Measurements from ENCODE around the gene CYB5R2. TPM values are rescaled to one million over a fixed set of nuclear protein-coding genes. Genes with fewer than 3 reads are reported as not detected.

CYB5R2 gene
- total and polyA plus RNA-seq, 2 experiments from 2014 or later = 40.9 to 56.2 TPM

DNA sequence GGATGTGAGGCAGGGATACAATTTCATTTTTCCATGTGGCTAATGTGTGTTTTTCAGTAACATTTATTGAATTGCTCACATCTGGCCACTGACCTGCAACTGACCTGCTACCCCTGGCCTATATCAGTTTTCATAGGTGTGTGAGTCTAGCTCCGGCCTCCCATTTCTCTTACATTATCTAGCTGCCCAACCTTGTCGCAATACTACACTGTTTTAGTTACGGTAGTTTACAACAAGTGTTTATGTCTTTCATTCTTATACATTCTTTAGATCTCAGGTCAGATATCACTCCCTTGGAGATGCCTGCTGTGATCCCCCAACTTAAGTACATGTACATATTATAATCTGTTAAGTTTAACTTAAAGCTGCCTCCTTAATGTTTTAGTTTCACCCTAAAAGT, 2.3 kb upstream of the CYB5R2 start:
- Histone ChIP-seq H3F3A (replicated peaks; ENCODE audit: low read depth) (0 out of 2 replicates have a peak, but pooled peaks cover 3% of the 10 kb centered on the region), H3K4me3 (no peak overlapping the region), H2AFZ (no peak overlapping the region), H3K9me2 (ENCODE audit: insufficient read depth) (no peaks in the 10 kb centered on the region; the same call in 1 of the 2 replicates), H4K20me1 (replicated peaks; ENCODE audit: insufficient read depth) (no peaks in the 10 kb centered on the region), H3K27ac (ENCODE audit: low read depth) (no peak overlapping the region), H3K4me2 (no peak overlapping the region), H3K79me2 (replicated peaks; ENCODE audit: insufficient read depth) (no peaks in the 10 kb centered on the region), H3K4me1 (ENCODE audit: insufficient read depth) (peaks cover 44% of the 10 kb centered on the region), H3K27me3 (ENCODE audit: insufficient read depth) (no peaks in the 10 kb centered on the region), H3K36me3 (ENCODE audit: insufficient read depth) (no peaks in the 10 kb centered on the region)
- Mint-ChIP-seq H3K4me1 (peaks cover 42% of the 10 kb centered on the region), H3K9me3 (no peaks in the 10 kb centered on the region), H3K4me3 (no peak overlapping the region), H3K27me3 (ENCODE audit: insufficient read depth, low read depth, poor library complexity) (peaks cover 16% of the 10 kb centered on the region), H3K27ac (no peak overlapping the region), H3K36me3 (ENCODE audit: low read depth) (peaks cover 2% of the 10 kb centered on the region; the same call in 1 of the 3 replicates)
- ATAC-seq (no peak), DNase-seq (ENCODE audit: low spot score) (no peak)
- TF ChIP-seq, protein P1, sequence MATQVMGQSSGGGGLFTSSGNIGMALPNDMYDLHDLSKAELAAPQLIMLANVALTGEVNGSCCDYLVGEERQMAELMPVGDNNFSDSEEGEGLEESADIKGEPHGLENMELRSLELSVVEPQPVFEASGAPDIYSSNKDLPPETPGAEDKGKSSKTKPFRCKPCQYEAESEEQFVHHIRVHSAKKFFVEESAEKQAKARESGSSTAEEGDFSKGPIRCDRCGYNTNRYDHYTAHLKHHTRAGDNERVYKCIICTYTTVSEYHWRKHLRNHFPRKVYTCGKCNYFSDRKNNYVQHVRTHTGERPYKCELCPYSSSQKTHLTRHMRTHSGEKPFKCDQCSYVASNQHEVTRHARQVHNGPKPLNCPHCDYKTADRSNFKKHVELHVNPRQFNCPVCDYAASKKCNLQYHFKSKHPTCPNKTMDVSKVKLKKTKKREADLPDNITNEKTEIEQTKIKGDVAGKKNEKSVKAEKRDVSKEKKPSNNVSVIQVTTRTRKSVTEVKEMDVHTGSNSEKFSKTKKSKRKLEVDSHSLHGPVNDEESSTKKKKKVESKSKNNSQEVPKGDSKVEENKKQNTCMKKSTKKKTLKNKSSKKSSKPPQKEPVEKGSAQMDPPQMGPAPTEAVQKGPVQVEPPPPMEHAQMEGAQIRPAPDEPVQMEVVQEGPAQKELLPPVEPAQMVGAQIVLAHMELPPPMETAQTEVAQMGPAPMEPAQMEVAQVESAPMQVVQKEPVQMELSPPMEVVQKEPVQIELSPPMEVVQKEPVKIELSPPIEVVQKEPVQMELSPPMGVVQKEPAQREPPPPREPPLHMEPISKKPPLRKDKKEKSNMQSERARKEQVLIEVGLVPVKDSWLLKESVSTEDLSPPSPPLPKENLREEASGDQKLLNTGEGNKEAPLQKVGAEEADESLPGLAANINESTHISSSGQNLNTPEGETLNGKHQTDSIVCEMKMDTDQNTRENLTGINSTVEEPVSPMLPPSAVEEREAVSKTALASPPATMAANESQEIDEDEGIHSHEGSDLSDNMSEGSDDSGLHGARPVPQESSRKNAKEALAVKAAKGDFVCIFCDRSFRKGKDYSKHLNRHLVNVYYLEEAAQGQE (IDR thresholded peaks at IDR 0.05; ENCODE audit: unreplicated experiment) = no peak
- TF ChIP-seq EZH2phosphoT487 (IDR thresholded peaks at IDR 0.05; ENCODE audit: unreplicated experiment) (no peak), NANOG (IDR thresholded peaks at IDR 0.05; ENCODE audit: borderline replicate concordance) (no peak), POLR2AphosphoS5 (IDR thresholded peaks at IDR 0.05; ENCODE audit: low read depth) (no peak), CREB1 (CRISPR knock-in tag; IDR thresholded peaks at IDR 0.05; ENCODE audit: low read depth) (no peak), EZH2 (IDR thresholded peaks at IDR 0.05; ENCODE audit: low read depth, unreplicated experiment) (no peak), ZNF331 (CRISPR knock-in tag; IDR thresholded peaks at IDR 0.05; ENCODE audit: low read depth) (no peak), ZNF114 (CRISPR knock-in tag; IDR thresholded peaks at IDR 0.05) (no peak), JUNB (IDR thresholded peaks at IDR 0.05; ENCODE audit: unreplicated experiment) (no peak), STAT1 (IDR thresholded peaks at IDR 0.05; ENCODE audit: unreplicated experiment) (no peak)
- TF ChIP-seq, protein P2, sequence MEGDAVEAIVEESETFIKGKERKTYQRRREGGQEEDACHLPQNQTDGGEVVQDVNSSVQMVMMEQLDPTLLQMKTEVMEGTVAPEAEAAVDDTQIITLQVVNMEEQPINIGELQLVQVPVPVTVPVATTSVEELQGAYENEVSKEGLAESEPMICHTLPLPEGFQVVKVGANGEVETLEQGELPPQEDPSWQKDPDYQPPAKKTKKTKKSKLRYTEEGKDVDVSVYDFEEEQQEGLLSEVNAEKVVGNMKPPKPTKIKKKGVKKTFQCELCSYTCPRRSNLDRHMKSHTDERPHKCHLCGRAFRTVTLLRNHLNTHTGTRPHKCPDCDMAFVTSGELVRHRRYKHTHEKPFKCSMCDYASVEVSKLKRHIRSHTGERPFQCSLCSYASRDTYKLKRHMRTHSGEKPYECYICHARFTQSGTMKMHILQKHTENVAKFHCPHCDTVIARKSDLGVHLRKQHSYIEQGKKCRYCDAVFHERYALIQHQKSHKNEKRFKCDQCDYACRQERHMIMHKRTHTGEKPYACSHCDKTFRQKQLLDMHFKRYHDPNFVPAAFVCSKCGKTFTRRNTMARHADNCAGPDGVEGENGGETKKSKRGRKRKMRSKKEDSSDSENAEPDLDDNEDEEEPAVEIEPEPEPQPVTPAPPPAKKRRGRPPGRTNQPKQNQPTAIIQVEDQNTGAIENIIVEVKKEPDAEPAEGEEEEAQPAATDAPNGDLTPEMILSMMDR (conservative IDR thresholded peaks at IDR 0.05; ENCODE audit: low read depth in 2 of 2) = no peak
- TF ChIP-seq, protein P3, sequence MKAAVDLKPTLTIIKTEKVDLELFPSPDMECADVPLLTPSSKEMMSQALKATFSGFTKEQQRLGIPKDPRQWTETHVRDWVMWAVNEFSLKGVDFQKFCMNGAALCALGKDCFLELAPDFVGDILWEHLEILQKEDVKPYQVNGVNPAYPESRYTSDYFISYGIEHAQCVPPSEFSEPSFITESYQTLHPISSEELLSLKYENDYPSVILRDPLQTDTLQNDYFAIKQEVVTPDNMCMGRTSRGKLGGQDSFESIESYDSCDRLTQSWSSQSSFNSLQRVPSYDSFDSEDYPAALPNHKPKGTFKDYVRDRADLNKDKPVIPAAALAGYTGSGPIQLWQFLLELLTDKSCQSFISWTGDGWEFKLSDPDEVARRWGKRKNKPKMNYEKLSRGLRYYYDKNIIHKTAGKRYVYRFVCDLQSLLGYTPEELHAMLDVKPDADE (IDR thresholded peaks at IDR 0.05) = no peak
- TF ChIP-seq, protein P4, sequence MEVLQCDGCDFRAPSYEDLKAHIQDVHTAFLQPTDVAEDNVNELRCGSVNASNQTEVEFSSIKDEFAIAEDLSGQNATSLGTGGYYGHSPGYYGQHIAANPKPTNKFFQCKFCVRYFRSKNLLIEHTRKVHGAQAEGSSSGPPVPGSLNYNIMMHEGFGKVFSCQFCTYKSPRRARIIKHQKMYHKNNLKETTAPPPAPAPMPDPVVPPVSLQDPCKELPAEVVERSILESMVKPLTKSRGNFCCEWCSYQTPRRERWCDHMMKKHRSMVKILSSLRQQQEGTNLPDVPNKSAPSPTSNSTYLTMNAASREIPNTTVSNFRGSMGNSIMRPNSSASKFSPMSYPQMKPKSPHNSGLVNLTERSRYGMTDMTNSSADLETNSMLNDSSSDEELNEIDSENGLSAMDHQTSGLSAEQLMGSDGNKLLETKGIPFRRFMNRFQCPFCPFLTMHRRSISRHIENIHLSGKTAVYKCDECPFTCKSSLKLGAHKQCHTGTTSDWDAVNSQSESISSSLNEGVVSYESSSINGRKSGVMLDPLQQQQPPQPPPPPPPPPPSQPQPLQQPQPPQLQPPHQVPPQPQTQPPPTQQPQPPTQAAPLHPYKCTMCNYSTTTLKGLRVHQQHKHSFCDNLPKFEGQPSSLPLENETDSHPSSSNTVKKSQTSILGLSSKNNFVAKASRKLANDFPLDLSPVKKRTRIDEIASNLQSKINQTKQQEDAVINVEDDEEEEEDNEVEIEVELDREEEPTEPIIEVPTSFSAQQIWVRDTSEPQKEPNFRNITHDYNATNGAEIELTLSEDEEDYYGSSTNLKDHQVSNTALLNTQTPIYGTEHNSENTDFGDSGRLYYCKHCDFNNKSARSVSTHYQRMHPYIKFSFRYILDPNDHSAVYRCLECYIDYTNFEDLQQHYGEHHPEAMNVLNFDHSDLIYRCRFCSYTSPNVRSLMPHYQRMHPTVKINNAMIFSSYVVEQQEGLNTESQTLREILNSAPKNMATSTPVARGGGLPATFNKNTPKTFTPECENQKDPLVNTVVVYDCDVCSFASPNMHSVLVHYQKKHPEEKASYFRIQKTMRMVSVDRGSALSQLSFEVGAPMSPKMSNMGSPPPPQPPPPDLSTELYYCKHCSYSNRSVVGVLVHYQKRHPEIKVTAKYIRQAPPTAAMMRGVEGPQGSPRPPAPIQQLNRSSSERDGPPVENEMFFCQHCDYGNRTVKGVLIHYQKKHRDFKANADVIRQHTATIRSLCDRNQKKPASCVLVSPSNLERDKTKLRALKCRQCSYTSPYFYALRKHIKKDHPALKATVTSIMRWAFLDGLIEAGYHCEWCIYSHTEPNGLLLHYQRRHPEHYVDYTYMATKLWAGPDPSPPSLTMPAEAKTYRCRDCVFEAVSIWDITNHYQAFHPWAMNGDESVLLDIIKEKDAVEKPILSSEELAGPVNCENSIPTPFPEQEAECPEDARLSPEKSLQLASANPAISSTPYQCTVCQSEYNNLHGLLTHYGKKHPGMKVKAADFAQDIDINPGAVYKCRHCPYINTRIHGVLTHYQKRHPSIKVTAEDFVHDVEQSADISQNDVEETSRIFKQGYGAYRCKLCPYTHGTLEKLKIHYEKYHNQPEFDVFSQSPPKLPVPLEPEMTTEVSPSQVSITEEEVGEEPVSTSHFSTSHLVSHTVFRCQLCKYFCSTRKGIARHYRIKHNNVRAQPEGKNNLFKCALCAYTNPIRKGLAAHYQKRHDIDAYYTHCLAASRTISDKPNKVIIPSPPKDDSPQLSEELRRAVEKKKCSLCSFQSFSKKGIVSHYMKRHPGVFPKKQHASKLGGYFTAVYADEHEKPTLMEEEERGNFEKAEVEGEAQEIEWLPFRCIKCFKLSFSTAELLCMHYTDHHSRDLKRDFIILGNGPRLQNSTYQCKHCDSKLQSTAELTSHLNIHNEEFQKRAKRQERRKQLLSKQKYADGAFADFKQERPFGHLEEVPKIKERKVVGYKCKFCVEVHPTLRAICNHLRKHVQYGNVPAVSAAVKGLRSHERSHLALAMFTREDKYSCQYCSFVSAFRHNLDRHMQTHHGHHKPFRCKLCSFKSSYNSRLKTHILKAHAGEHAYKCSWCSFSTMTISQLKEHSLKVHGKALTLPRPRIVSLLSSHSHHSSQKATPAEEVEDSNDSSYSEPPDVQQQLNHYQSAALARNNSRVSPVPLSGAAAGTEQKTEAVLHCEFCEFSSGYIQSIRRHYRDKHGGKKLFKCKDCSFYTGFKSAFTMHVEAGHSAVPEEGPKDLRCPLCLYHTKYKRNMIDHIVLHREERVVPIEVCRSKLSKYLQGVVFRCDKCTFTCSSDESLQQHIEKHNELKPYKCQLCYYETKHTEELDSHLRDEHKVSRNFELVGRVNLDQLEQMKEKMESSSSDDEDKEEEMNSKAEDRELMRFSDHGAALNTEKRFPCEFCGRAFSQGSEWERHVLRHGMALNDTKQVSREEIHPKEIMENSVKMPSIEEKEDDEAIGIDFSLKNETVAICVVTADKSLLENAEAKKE (CRISPR knock-in tag; IDR thresholded peaks at IDR 0.05) = no peak
